Measurements from ENCODE around the gene KRT9.

The KRT9 gene

GRCh38 chr17:41529491-41529915, 42.4 kb downstream of the KRT9 start:
- DNase-seq (ENCODE audit: low spot score) = no peak

GRCh38 chr17:41528959-41529353, 42.9 kb downstream of the KRT9 start:
- DNase-seq (ENCODE audit: low spot score) = no peak

- DNase-seq (ENCODE audit: low spot score) = no peak
These were observed 44.5 kb downstream of the KRT9 start for GRCh38 chr17:41527063-41528023.

- no peak for DNase-seq (ENCODE audit: low spot score)
These were observed 47.6 kb downstream of the KRT9 start for GRCh38 chr17:41524261-41524660.

GRCh38 chr17:41523787-41524186, 48.1 kb downstream of the KRT9 start:
- no peak for DNase-seq (ENCODE audit: low spot score)

GRCh38 chr17:41523225-41523593, 48.6 kb downstream of the KRT9 start:
- no peak for DNase-seq (ENCODE audit: low spot score)

- no peak for DNase-seq (ENCODE audit: low spot score)
These were observed 49.3 kb downstream of the KRT9 start for GRCh38 chr17:41522301-41523224.

- DNase-seq (ENCODE audit: low spot score) = no peak
These were observed 50.1 kb downstream of the KRT9 start for GRCh38 chr17:41521574-41522261.

GRCh38 chr17:41520821-41521521, 50.9 kb downstream of the KRT9 start:
- DNase-seq (ENCODE audit: low spot score) = no peak

GRCh38 chr17:41519501-41520224, 52.2 kb downstream of the KRT9 start:
- no peak for DNase-seq (ENCODE audit: low spot score)

GRCh38 chr17:41518789-41519449, 52.9 kb downstream of the KRT9 start, which contains the start of gene KRT15:
KRT15 (minus strand) TSS chr17:41518890; CDS start chr17:41518827, 63 bp downstream.
- no peak for DNase-seq (ENCODE audit: low spot score)

GRCh38 chr17:41518031-41518430, 53.8 kb downstream of the KRT9 start:
- DNase-seq (ENCODE audit: low spot score) = no peak

- DNase-seq (ENCODE audit: low spot score) = no peak
These were observed 55.0 kb downstream of the KRT9 start for GRCh38 chr17:41516830-41517283.

- DNase-seq (ENCODE audit: low spot score) = no peak
These were observed 55.6 kb downstream of the KRT9 start for GRCh38 chr17:41516147-41516829.
